ENCODE data around the gene TENT4A.

Gene TENT4A

GRCh38 chr5:6791031-6791430 is 77.8 kb downstream of the TENT4A start:
- Histone ChIP-seq H3K27me3 (ENCODE audit: insufficient read depth, low read length, poor library complexity) (no peaks in the 10 kb centered on the region), H3K79me2 (ENCODE audit: control insufficient read depth, insufficient read depth, low read length) (no peaks in the 10 kb centered on the region), H3K4me1 (ENCODE audit: control insufficient read depth, low read depth, low read length) (no peaks in the 10 kb centered on the region), H3K36me3 (ENCODE audit: control insufficient read depth, insufficient read depth, low read length) (no peaks in the 10 kb centered on the region), H4K8ac (ENCODE audit: low read depth, low read length) (no peak overlapping the region), H3K4ac (ENCODE audit: low read depth, low read length) (no peak overlapping the region), H3K23ac (ENCODE audit: low read length) (no peak overlapping the region), H2BK120ac (ENCODE audit: low read depth, low read length) (no peak overlapping the region), H3K27ac (ENCODE audit: low read depth, low read length) (no peak overlapping the region), H2AK5ac (ENCODE audit: low read length) (no peak overlapping the region), H3K56ac (ENCODE audit: low read length) (no peak overlapping the region), H4K5ac (ENCODE audit: low read length) (no peak overlapping the region), H2BK15ac (replicated peaks; ENCODE audit: low read depth) (no peak overlapping the region), H3K9ac (ENCODE audit: low read length) (no peak overlapping the region), H3K4me3 (ENCODE audit: low read length) (no peak overlapping the region), H3K79me1 (ENCODE audit: low read length) (no peaks in the 10 kb centered on the region), H2BK5ac (ENCODE audit: low read length) (no peak overlapping the region), H3K18ac (ENCODE audit: low read length) (no peak overlapping the region), H3K4me2 (ENCODE audit: low read length) (no peak overlapping the region)
- DNase-seq: no peak
- WGBS (ENCODE audit: extremely low coverage, insufficient coverage, low lambda C conversion rate): no CpG with 5 or more reads among the region's 10 CpGs

- Histone ChIP-seq H3K4ac (ENCODE audit: low read depth, low read length) (no peak overlapping the region), H3K4me3 (ENCODE audit: low read length) (no peak overlapping the region), H2BK120ac (ENCODE audit: low read depth, low read length) (no peak overlapping the region), H3K4me1 (ENCODE audit: control insufficient read depth, low read depth, low read length) (no peaks in the 10 kb centered on the region), H3K27me3 (ENCODE audit: insufficient read depth, low read length, poor library complexity) (no peaks in the 10 kb centered on the region), H4K5ac (ENCODE audit: low read length) (no peak overlapping the region), H3K36me3 (ENCODE audit: control insufficient read depth, insufficient read depth, low read length) (no peaks in the 10 kb centered on the region), H2BK15ac (replicated peaks; ENCODE audit: low read depth) (no peak overlapping the region), H3K9ac (ENCODE audit: low read length) (no peak overlapping the region), H4K8ac (ENCODE audit: low read depth, low read length) (no peak overlapping the region), H3K79me2 (ENCODE audit: control insufficient read depth, insufficient read depth, low read length) (no peaks in the 10 kb centered on the region), H3K18ac (ENCODE audit: low read length) (no peak overlapping the region), H3K79me1 (ENCODE audit: low read length) (no peaks in the 10 kb centered on the region), H2AK5ac (ENCODE audit: low read length) (no peak overlapping the region), H3K23ac (ENCODE audit: low read length) (no peak overlapping the region), H3K27ac (ENCODE audit: low read depth, low read length) (no peak overlapping the region), H3K4me2 (ENCODE audit: low read length) (no peak overlapping the region), H3K56ac (ENCODE audit: low read length) (no peak overlapping the region), H2BK5ac (ENCODE audit: low read length) (no peak overlapping the region)
- no CpG with 5 or more reads among the region's 5 CpGs for WGBS (ENCODE audit: extremely low coverage, insufficient coverage, low lambda C conversion rate)
- no peak for DNase-seq
These were observed 79.1 kb downstream of the TENT4A start for GRCh38 chr5:6792376-6792775.

GRCh38 chr5:6792911-6793471 is 79.8 kb downstream of the TENT4A start:
- Histone ChIP-seq H3K18ac (ENCODE audit: low read length) (no peak overlapping the region), H3K9ac (ENCODE audit: low read length) (no peak overlapping the region), H2BK120ac (ENCODE audit: low read depth, low read length) (no peak overlapping the region), H2AK5ac (ENCODE audit: low read length) (no peak overlapping the region), H3K79me2 (ENCODE audit: control insufficient read depth, insufficient read depth, low read length) (no peaks in the 10 kb centered on the region), H2BK5ac (ENCODE audit: low read length) (no peak overlapping the region), H3K23ac (ENCODE audit: low read length) (no peak overlapping the region), H3K27me3 (ENCODE audit: insufficient read depth, low read length, poor library complexity) (no peaks in the 10 kb centered on the region), H3K4me1 (ENCODE audit: control insufficient read depth, low read depth, low read length) (no peaks in the 10 kb centered on the region), H4K5ac (ENCODE audit: low read length) (no peak overlapping the region), H3K4me3 (ENCODE audit: low read length) (no peak overlapping the region), H2BK15ac (replicated peaks; ENCODE audit: low read depth) (no peak overlapping the region), H3K36me3 (ENCODE audit: control insufficient read depth, insufficient read depth, low read length) (no peaks in the 10 kb centered on the region), H3K56ac (ENCODE audit: low read length) (no peak overlapping the region), H3K27ac (ENCODE audit: low read depth, low read length) (no peak overlapping the region), H3K4ac (ENCODE audit: low read depth, low read length) (no peak overlapping the region), H3K4me2 (ENCODE audit: low read length) (no peak overlapping the region), H3K79me1 (ENCODE audit: low read length) (no peaks in the 10 kb centered on the region), H4K8ac (ENCODE audit: low read depth, low read length) (no peak overlapping the region)
- DNase-seq: no peak
- no CpG with 5 or more reads among the region's 14 CpGs for WGBS (ENCODE audit: extremely low coverage, insufficient coverage, low lambda C conversion rate)

GRCh38 chr5:6801236-6801635 is 88.0 kb downstream of the TENT4A start:
- H2AK5ac ChIP-seq (ENCODE audit: low read length): no peak overlapping the region
- H3K27me3 ChIP-seq (ENCODE audit: insufficient read depth, low read length, poor library complexity): no peaks in the 10 kb centered on the region
- WGBS (ENCODE audit: extremely low coverage, insufficient coverage, low lambda C conversion rate): no CpG with 5 or more reads among the region's 5 CpGs
- H4K5ac ChIP-seq (ENCODE audit: low read length): no peak overlapping the region
- H2BK120ac ChIP-seq (ENCODE audit: low read depth, low read length): no peak overlapping the region
- no peak overlapping the region for H4K8ac ChIP-seq (ENCODE audit: low read depth, low read length)
- H3K4ac ChIP-seq (ENCODE audit: low read depth, low read length): no peak overlapping the region
- H3K4me1 ChIP-seq (ENCODE audit: control insufficient read depth, low read depth, low read length): no peaks in the 10 kb centered on the region
- no peaks in the 10 kb centered on the region for H3K79me2 ChIP-seq (ENCODE audit: control insufficient read depth, insufficient read depth, low read length)
- no peak for DNase-seq
- H3K9ac ChIP-seq (ENCODE audit: low read length): no peak overlapping the region
- H3K4me2 ChIP-seq (ENCODE audit: low read length): no peak overlapping the region
- no peak overlapping the region for H3K18ac ChIP-seq (ENCODE audit: low read length)
- no peak overlapping the region for H3K27ac ChIP-seq (ENCODE audit: low read depth, low read length)
- H3K56ac ChIP-seq (ENCODE audit: low read length): no peak overlapping the region
- no peak overlapping the region for H2BK5ac ChIP-seq (ENCODE audit: low read length)
- H3K23ac ChIP-seq (ENCODE audit: low read length): no peak overlapping the region
- no peaks in the 10 kb centered on the region for H3K79me1 ChIP-seq (ENCODE audit: low read length)
- H2BK15ac ChIP-seq (replicated peaks; ENCODE audit: low read depth): no peak overlapping the region
- no peaks in the 10 kb centered on the region for H3K36me3 ChIP-seq (ENCODE audit: control insufficient read depth, insufficient read depth, low read length)
- H3K4me3 ChIP-seq (ENCODE audit: low read length): no peak overlapping the region

GRCh38 chr5:6803981-6804550 is 90.8 kb downstream of the TENT4A start:
- Histone ChIP-seq H3K4me2 (ENCODE audit: low read length) (no peak overlapping the region), H3K79me1 (ENCODE audit: low read length) (no peaks in the 10 kb centered on the region), H2BK120ac (ENCODE audit: low read depth, low read length) (no peak overlapping the region), H3K27me3 (ENCODE audit: insufficient read depth, low read length, poor library complexity) (no peaks in the 10 kb centered on the region), H3K27ac (ENCODE audit: low read depth, low read length) (no peak overlapping the region), H2BK15ac (replicated peaks; ENCODE audit: low read depth) (no peak overlapping the region), H3K56ac (ENCODE audit: low read length) (no peak overlapping the region), H2BK5ac (ENCODE audit: low read length) (no peak overlapping the region), H3K79me2 (ENCODE audit: control insufficient read depth, insufficient read depth, low read length) (no peaks in the 10 kb centered on the region), H2AK5ac (ENCODE audit: low read length) (no peak overlapping the region), H3K9ac (ENCODE audit: low read length) (no peak overlapping the region), H4K8ac (ENCODE audit: low read depth, low read length) (no peak overlapping the region), H3K36me3 (ENCODE audit: control insufficient read depth, insufficient read depth, low read length) (no peaks in the 10 kb centered on the region), H3K23ac (ENCODE audit: low read length) (no peak overlapping the region), H3K4ac (ENCODE audit: low read depth, low read length) (no peak overlapping the region), H3K4me3 (ENCODE audit: low read length) (no peak overlapping the region), H3K4me1 (ENCODE audit: control insufficient read depth, low read depth, low read length) (no peaks in the 10 kb centered on the region), H4K5ac (ENCODE audit: low read length) (no peak overlapping the region), H3K18ac (ENCODE audit: low read length) (no peak overlapping the region)
- WGBS (ENCODE audit: extremely low coverage, insufficient coverage, low lambda C conversion rate): no CpG with 5 or more reads among the region's 7 CpGs
- DNase-seq: no peak

Measured in mesendoderm (in vitro differentiated cells).